PC-9 (cell line): ENCODE results near the gene AK9. TPM values are rescaled to one million over a fixed set of nuclear protein-coding genes. Genes with fewer than 3 reads are reported as not detected.

ENCODE experiments used
- BruUV-seq: library from RNA; stranded (reverse); fragments of 400-500 nt; replicated peaks from 2 replicates; lab custom pipeline; 2021; lab: Mats Ljungman, UMichigan
- CTCF ChIA-PET: fragments of 300-600 bp; sonication (Branson Sonifier 250); formaldehyde crosslinking; loops from one replicate; lab custom pipeline; 2022; ENCODE audit warnings: antibody characterized with exemption; lab: Charles Lee
- POLR2A ChIA-PET: fragments of 300-600 bp; sonication (Branson Sonifier 250); formaldehyde crosslinking; loops from one replicate; lab custom pipeline; 2022; ENCODE audit warnings: antibody characterized with exemption; ENCODE audit not compliant: unreplicated experiment; lab: Charles Lee
- DNase-seq, 2 experiments: peaks; one replicate each; pipeline versions ENCODE4 v3.0.0 to v3.0.0-alpha.2; 2015 to 2022; ENCODE audit warnings: mixed read lengths in 1 of 2
- H2AFZ ChIP-seq: fragments of 200-600 bp; sonication (generic); 2 replicates; pipeline ENCODE4 v1.8.1; 2017; ENCODE audit warnings: antibody characterized with exemption
- H3F3A ChIP-seq: fragments of 200-600 bp; sonication (generic); 2 replicates; pipeline ENCODE4 v1.8.1; 2017; ENCODE audit warnings: antibody characterized with exemption, mild to moderate bottlenecking, low read depth; ENCODE audit not compliant: insufficient read depth
- H3K27ac ChIP-seq: fragments of 200-600 bp; sonication (generic); 2 replicates; pipeline ENCODE4 v1.6.1; 2016; ENCODE audit warnings: mixed run types
- H3K27me3 ChIP-seq: fragments of 200-600 bp; sonication (generic); 2 replicates; pipeline ENCODE4 v1.6.1; 2016; ENCODE audit warnings: low read depth, mixed run types; ENCODE audit not compliant: insufficient read depth
- H3K36me3 ChIP-seq: fragments of 200-600 bp; sonication (generic); 2 replicates; pipeline ENCODE4 v1.6.1; 2016; ENCODE audit warnings: low read depth, mixed run types
- H3K4me1 ChIP-seq: fragments of 200-600 bp; sonication (generic); replicated peaks from 2 replicates; pipeline ENCODE4 v1.6.1; 2016; ENCODE audit warnings: mixed run types; ENCODE audit not compliant: insufficient read depth
- H3K4me2 ChIP-seq: fragments of 200-600 bp; sonication (generic); 2 replicates; pipeline ENCODE4 v1.6.1; 2017; ENCODE audit warnings: mixed run types
- H3K4me3 ChIP-seq: fragments of 200-600 bp; sonication (generic); 2 replicates; pipeline ENCODE4 v1.6.1; 2016; ENCODE audit warnings: mixed run types
- H3K79me2 ChIP-seq: fragments of 200-600 bp; sonication (generic); 2 replicates; pipeline ENCODE4 v1.6.1; 2017; ENCODE audit warnings: low read depth, mixed run types
- H3K9me2 ChIP-seq: fragments of 200-600 bp; sonication (generic); 2 replicates; pipeline ENCODE4 v1.8.1; 2017; ENCODE audit warnings: mild to moderate bottlenecking; ENCODE audit not compliant: insufficient read depth
- H3K9me3 ChIP-seq: fragments of 200-600 bp; sonication (generic); 2 replicates; pipeline ENCODE4 v1.8.1; 2016; ENCODE audit warnings: low read depth; ENCODE audit not compliant: insufficient read depth
- H4K20me1 ChIP-seq: fragments of 200-600 bp; sonication (generic); 2 replicates; pipeline ENCODE4 v1.8.1; 2017; ENCODE audit not compliant: insufficient read depth
- CTCF ChIP-seq: fragments of 200-600 bp; sonication (generic); conservative IDR thresholded peaks from 2 replicates; pipeline ENCODE4 v1.6.1; 2017; ENCODE audit warnings: mixed run types, antibody characterized with exemption, mild to moderate bottlenecking, moderate library complexity
- EZH2 ChIP-seq: fragments of 200-600 bp; sonication (generic); IDR thresholded peaks from 2 replicates; pipeline ENCODE4 v1.8.0; 2017; ENCODE audit warnings: antibody characterized with exemption, low read depth
- intact Hi-C: fragments of 100-400 bp; cut with micrococcal nuclease; formaldehyde crosslinking; loops from one replicate; pipeline ENCODE4 v1.10.0; 2022; ENCODE audit not compliant: unreplicated experiment
- total RNA-seq: library from RNA; stranded (reverse); gene quantifications from 2 replicates; pipeline ENCODE4 v1.2.3, GENCODE V29; 2021

AK9 gene
- total RNA-seq, 1 experiment from 2014 or later: 7.4 TPM

- no peaks in the 10 kb centered on the region; the same call in 1 of the 2 replicates for H3K9me2 ChIP-seq
- no peaks in the 10 kb centered on the region for H3K4me1 ChIP-seq
- no TSS peak for BruUV-seq
- H3K27ac ChIP-seq: no peak overlapping the region
- H3K9me3 ChIP-seq: no peaks in the 10 kb centered on the region
- H4K20me1 ChIP-seq: no peaks in the 10 kb centered on the region
- no peak overlapping the region for H3K4me3 ChIP-seq
- no peak for DNase-seq
- no peak overlapping the region; the same call in 1 of the 2 replicates for H2AFZ ChIP-seq
- CTCF ChIA-PET: no interaction called here
- no peak overlapping the region for H3K4me2 ChIP-seq
- intact Hi-C loops: no loop called here
- H3K36me3 ChIP-seq: no peaks in the 10 kb centered on the region
- H3K27me3 ChIP-seq: no peaks in the 10 kb centered on the region
- H3K79me2 ChIP-seq: no peaks in the 10 kb centered on the region
- POLR2A ChIA-PET: no interaction called here
- TF ChIP-seq CTCF (no peak), EZH2 (no peak)
- H3F3A ChIP-seq: no peaks in the 10 kb centered on the region
Observed at GRCh38 chr6:109498052-109498451, 192.9 kb downstream of the AK9 start.

DNA sequence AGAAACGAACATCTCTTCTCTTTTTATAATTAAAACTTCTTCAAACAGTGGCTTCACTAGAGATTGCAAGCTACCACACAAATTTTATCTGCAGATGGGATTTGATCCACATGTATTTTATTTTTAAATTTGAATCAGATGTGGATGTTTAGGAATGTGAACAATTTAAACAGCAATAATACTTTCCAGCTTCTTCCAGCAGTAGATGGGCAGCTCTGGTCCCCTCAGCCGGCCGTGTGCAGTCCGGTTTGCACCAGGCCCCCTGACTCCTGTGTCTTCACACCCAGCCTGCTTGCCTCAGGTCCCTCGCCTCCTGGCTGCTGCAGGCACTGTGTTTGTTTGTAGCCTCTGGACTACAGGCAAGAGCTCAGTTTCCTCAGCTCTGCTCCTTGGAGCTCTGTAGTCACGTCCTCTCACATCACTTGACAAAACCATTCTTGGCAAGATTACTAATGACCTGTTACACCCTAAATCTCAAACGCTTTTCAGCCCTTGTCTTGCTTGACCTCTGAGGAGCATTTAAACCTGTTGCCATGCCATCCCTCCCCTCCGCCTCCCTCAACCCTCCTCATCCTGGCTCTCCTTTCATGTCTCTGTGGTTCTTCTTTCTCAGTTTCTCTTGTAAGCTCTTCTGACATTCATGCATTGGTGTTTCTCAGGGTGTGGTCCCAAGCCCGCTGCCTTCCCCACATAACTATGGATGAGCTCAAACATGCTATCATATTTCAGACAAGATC is 194.8 kb downstream of the AK9 start:
- no peaks in the 10 kb centered on the region for H3K36me3 ChIP-seq
- no peaks in the 10 kb centered on the region for H4K20me1 ChIP-seq
- H3K9me2 ChIP-seq: no peaks in the 10 kb centered on the region
- intact Hi-C loops: no loop called here
- no peak overlapping the region for H2AFZ ChIP-seq
- peaks cover 9% of the 10 kb centered on the region for H3K4me1 ChIP-seq
- H3K9me3 ChIP-seq: no peaks in the 10 kb centered on the region
- ChIA-PET POLR2A (no interaction called here), CTCF (no interaction called here)
- H3K4me3 ChIP-seq: no peak overlapping the region
- peaks cover 10% of the 10 kb centered on the region; the same call in 1 of the 2 replicates for H3F3A ChIP-seq
- no peaks in the 10 kb centered on the region for H3K27me3 ChIP-seq
- H3K4me2 ChIP-seq: no peak overlapping the region
- H3K27ac ChIP-seq: no peak overlapping the region
- H3K79me2 ChIP-seq: no peaks in the 10 kb centered on the region
- BruUV-seq: no TSS peak
- no peak for DNase-seq
- TF ChIP-seq EZH2: no peak
- TF ChIP-seq CTCF: no peak

GRCh38 chr6:109493865-109494264 is 197.1 kb downstream of the AK9 start:
- DNase-seq: no peak
- H3K4me2 ChIP-seq: no peak overlapping the region
- no peaks in the 10 kb centered on the region for H3K36me3 ChIP-seq
- CTCF ChIA-PET: no interaction called here
- no peaks in the 10 kb centered on the region for H4K20me1 ChIP-seq
- H3K9me2 ChIP-seq: no peaks in the 10 kb centered on the region
- H3K79me2 ChIP-seq: no peaks in the 10 kb centered on the region
- H3K27ac ChIP-seq: no peak overlapping the region
- no peaks in the 10 kb centered on the region for H3K9me3 ChIP-seq
- H3F3A ChIP-seq: peaks cover 13% of the 10 kb centered on the region; the same call in 1 of the 2 replicates
- POLR2A ChIA-PET: no interaction called here
- no TSS peak for BruUV-seq
- peaks cover 13% of the 10 kb centered on the region for H3K4me1 ChIP-seq
- intact Hi-C loops: no loop called here
- no peak overlapping the region for H2AFZ ChIP-seq
- TF ChIP-seq CTCF (no peak), EZH2 (no peak)
- no peaks in the 10 kb centered on the region for H3K27me3 ChIP-seq
- H3K4me3 ChIP-seq: no peak overlapping the region
